LNCaP clone FGC (cell line): ENCODE measurements around the gene TAAR8.
"Not testable (repeated sequence)": the region's sequence is repeated elsewhere in the genome, so short reads cannot be mapped to it uniquely, and the experiment has no call there.

Source experiments
- DNase-seq: peaks from one replicate; pipeline ENCODE4 v3.0.0-alpha.2; 2011; ENCODE audit warnings: low read depth
- H3K4me3 ChIP-seq: 2 replicates; pipeline ENCODE4 v1.5.1; 2011; ENCODE audit warnings: mild to moderate bottlenecking, low read depth, low read length, control low read depth
- CTCF ChIP-seq: IDR thresholded peaks from 2 replicates; pipeline ENCODE4 v1.5.1; 2012; ENCODE audit warnings: mild to moderate bottlenecking; ENCODE audit not compliant: control insufficient read depth, insufficient read depth; ENCODE audit errors: extremely low read depth

TAAR8 gene

GRCh38 chr6:132524646-132525045 is 27.8 kb upstream of the TAAR8 start:
- no peak for DNase-seq
- no peak overlapping the region for H3K4me3 ChIP-seq
- no peak for TF ChIP-seq CTCF

GRCh38 chr6:132525866-132526265 is 26.6 kb upstream of the TAAR8 start:
- no peak overlapping the region for H3K4me3 ChIP-seq
- no peak for TF ChIP-seq CTCF
- DNase-seq: no peak

GRCh38 chr6:132526461-132526860 is 26.0 kb upstream of the TAAR8 start:
- no peak for TF ChIP-seq CTCF
- H3K4me3 ChIP-seq: no peak overlapping the region
- no peak for DNase-seq

- TF ChIP-seq CTCF: no peak
- DNase-seq: no peak
- H3K4me3 ChIP-seq: no peak overlapping the region
Measured at GRCh38 chr6:132527791-132528190, 24.7 kb upstream of the TAAR8 start.

GRCh38 chr6:132530293-132530974 is 22.0 kb upstream of the TAAR8 start:
- peak; percentile 25 for DNase-seq
- peak; percentile 69 for TF ChIP-seq CTCF
- H3K4me3 ChIP-seq: peak overlapping the region; percentile 33

GRCh38 chr6:132534546-132534945 is 17.9 kb upstream of the TAAR8 start:
- DNase-seq, H3K4me3 ChIP-seq: not testable (repeated sequence)

GRCh38 chr6:132537145-132537544 is 15.3 kb upstream of the TAAR8 start:
- no peak for DNase-seq
- H3K4me3 ChIP-seq: no peak overlapping the region
- no peak for TF ChIP-seq CTCF
